Vagina (tissue), 2 donors: ENCODE results near the gene NTM. TPM values are rescaled to one million over a fixed set of nuclear protein-coding genes. Genes with fewer than 3 reads are reported as not detected.

Experiments
- DNase-seq, 2 donors: peaks; one replicate each; pipeline ENCODE4 v3.0.0-alpha.2; 2017; ENCODE audit errors: extremely low spot score in 2 of 2
- H3K27ac ChIP-seq: fragments of 200-600 bp; sonication (generic); one replicate; pipeline ENCODE4 v1.5.1; 2019
- H3K27me3 ChIP-seq: fragments of 200-600 bp; sonication (generic); one replicate; pipeline ENCODE4 v1.5.1; 2019
- H3K36me3 ChIP-seq, 2 donors: fragments of 200-600 bp; sonication (generic); one replicate each; pipeline ENCODE4 v1.5.1; 2017 to 2019
- H3K4me1 ChIP-seq: fragments of 200-600 bp; sonication (generic); one replicate; pipeline ENCODE4 v1.5.1; 2019
- H3K4me3 ChIP-seq, 2 donors: fragments of 200-600 bp; sonication (generic); 1 replicate in 1 of 2; 2 replicates in 1 of 2; pipeline ENCODE4 v1.5.1; 2016 to 2019
- H3K9me3 ChIP-seq: fragments of 200-600 bp; sonication (generic); one replicate; pipeline ENCODE4 v1.5.1; 2019
- POLR2A ChIP-seq, 2 donors: fragments of 450-650 bp; IDR thresholded peaks; one replicate each; pipeline ENCODE4 v1.6.1; 2017; ENCODE audit warnings: antibody characterized with exemption in 2 of 2, mild to moderate bottlenecking in 2 of 2, moderate library complexity in 2 of 2
- POLR2AphosphoS5 ChIP-seq, 2 donors: sonication (generic); formaldehyde crosslinking; IDR thresholded peaks; one replicate each; pipeline ENCODE4 v1.9.0; 2017; ENCODE audit warnings: antibody characterized with exemption in 2 of 2, mild to moderate bottlenecking in 2 of 2, low read depth in 1 of 2; ENCODE audit not compliant: insufficient read depth in 1 of 2
- intact Hi-C: fragments of 100-400 bp; cut with DNase I; formaldehyde crosslinking; loops from one replicate; pipeline ENCODE4 v1.15.1; 2023
- total RNA-seq: library from RNA; depleted of rRNA; stranded (reverse); fragments of >200 nt; gene quantifications from one replicate; pipeline ENCODE4 v1.2.3, GENCODE V29; 2016
- TF ChIP-seq, protein P1 (sequence below), 3 experiments: fragments of 450-650 bp in 2 of 3; fragments of 200-600 bp in 1 of 3; sonication (generic) in 1 of 3; IDR thresholded peaks; one replicate each; pipeline ENCODE4 v1.5.1; 2017 to 2019; ENCODE audit warnings: antibody characterized with exemption in 3 of 3, mild to moderate bottlenecking in 2 of 3, moderate library complexity in 2 of 3

NTM gene
- total RNA-seq, 1 donor from 2014 or later, result 4.2 TPM

DNA sequence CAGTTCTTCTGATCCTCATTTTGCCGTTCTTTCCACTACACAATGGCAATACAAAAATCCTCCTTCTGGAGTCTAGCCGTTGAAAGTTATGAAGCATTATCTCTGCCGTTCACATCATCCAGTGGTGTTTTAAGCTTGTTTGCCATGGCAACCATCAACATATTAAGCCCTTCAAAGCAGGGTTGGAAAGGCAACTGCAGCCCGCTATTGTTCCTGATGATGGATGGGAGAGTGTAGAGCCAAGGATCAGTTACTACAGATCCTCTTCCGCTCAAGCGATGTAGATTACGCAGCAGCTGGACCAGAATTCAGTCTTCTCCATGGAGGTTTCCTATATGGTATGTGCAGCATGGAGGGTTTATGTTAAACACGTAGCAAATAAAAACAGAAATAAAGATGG, 352.7 kb downstream of the NTM start:
- intact Hi-C loops, result no loop called here
- Histone ChIP-seq H3K36me3 (no peaks in the 10 kb centered on the region), H3K27ac (no peak overlapping the region), H3K4me1 (no peaks in the 10 kb centered on the region), H3K27me3 (no peaks in the 10 kb centered on the region), H3K9me3 (no peaks in the 10 kb centered on the region), H3K4me3 (no peak overlapping the region)
- no peak for DNase-seq
- TF ChIP-seq, protein P1, sequence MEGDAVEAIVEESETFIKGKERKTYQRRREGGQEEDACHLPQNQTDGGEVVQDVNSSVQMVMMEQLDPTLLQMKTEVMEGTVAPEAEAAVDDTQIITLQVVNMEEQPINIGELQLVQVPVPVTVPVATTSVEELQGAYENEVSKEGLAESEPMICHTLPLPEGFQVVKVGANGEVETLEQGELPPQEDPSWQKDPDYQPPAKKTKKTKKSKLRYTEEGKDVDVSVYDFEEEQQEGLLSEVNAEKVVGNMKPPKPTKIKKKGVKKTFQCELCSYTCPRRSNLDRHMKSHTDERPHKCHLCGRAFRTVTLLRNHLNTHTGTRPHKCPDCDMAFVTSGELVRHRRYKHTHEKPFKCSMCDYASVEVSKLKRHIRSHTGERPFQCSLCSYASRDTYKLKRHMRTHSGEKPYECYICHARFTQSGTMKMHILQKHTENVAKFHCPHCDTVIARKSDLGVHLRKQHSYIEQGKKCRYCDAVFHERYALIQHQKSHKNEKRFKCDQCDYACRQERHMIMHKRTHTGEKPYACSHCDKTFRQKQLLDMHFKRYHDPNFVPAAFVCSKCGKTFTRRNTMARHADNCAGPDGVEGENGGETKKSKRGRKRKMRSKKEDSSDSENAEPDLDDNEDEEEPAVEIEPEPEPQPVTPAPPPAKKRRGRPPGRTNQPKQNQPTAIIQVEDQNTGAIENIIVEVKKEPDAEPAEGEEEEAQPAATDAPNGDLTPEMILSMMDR (IDR thresholded peaks at IDR 0.05), result no peak
- TF ChIP-seq POLR2AphosphoS5 (IDR thresholded peaks at IDR 0.05; ENCODE audit: insufficient read depth in 1 of 2, low read depth in 1 of 2), result no peak
- no peak for TF ChIP-seq POLR2A (IDR thresholded peaks at IDR 0.05)

DNA sequence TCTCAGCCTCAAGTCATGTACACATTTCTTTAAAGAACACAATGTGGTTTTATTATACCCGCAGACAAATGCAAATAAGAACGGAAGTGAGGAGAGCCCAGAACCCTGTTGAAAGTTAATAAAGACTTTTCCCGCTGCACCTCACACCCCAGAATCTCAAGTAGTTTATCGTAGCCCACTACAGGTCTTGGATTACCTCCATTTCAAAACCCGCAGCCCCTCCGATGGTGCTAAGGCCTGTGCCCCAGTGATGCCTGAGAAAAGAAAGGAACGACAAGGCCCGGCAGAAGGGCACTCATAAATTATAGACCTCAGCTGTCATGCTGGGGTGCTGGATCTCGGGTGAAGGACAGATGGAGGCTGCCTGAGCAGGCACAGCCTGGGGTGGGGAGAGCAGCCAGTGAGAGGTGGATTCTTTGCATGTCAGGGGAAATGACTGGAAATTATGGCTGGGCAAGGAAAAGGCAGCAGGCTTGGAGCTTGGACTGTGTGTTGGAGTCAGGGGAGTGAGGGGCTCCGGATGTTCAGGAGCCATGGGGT, 354.1 kb downstream of the NTM start:
- TF ChIP-seq POLR2AphosphoS5 (IDR thresholded peaks at IDR 0.05; ENCODE audit: insufficient read depth in 1 of 2, low read depth in 1 of 2) (no peak), POLR2A (IDR thresholded peaks at IDR 0.05) (no peak)
- TF ChIP-seq, protein P1 (IDR thresholded peaks at IDR 0.05), result no peak
- Histone ChIP-seq H3K27me3 (no peaks in the 10 kb centered on the region), H3K9me3 (no peaks in the 10 kb centered on the region), H3K27ac (no peak overlapping the region), H3K36me3 (no peaks in the 10 kb centered on the region), H3K4me1 (no peaks in the 10 kb centered on the region), H3K4me3 (no peak overlapping the region)
- intact Hi-C loops, result no loop called here
- DNase-seq, result no peak

DNA sequence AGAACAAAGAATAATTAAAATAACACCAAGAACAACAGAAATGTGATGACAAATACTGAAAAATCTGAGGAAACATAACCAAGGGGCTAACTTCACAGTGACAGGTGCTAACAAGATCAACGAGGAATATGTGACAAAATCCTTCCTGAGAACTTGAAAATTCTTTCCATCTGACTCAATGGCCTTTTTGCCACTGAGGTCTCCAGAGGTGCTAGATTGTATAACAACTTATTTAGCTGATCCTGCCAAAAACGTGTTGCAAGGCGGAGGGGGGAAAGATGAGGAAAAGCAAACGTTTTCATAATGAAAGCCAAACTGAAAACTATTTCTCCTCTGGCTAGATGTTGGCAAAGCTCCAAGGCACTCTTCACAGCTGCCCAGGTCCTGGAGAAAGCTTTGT, 364.5 kb downstream of the NTM start:
- no peak for DNase-seq
- Histone ChIP-seq H3K27ac (no peak overlapping the region), H3K4me1 (no peaks in the 10 kb centered on the region), H3K4me3 (no peak overlapping the region), H3K36me3 (no peaks in the 10 kb centered on the region), H3K27me3 (no peaks in the 10 kb centered on the region), H3K9me3 (no peaks in the 10 kb centered on the region)
- intact Hi-C loops, result no loop called here
- no peak for TF ChIP-seq POLR2AphosphoS5 (IDR thresholded peaks at IDR 0.05; ENCODE audit: insufficient read depth in 1 of 2, low read depth in 1 of 2)
- no peak for TF ChIP-seq POLR2A (IDR thresholded peaks at IDR 0.05)
- TF ChIP-seq, protein P1 (IDR thresholded peaks at IDR 0.05), result no peak

DNA sequence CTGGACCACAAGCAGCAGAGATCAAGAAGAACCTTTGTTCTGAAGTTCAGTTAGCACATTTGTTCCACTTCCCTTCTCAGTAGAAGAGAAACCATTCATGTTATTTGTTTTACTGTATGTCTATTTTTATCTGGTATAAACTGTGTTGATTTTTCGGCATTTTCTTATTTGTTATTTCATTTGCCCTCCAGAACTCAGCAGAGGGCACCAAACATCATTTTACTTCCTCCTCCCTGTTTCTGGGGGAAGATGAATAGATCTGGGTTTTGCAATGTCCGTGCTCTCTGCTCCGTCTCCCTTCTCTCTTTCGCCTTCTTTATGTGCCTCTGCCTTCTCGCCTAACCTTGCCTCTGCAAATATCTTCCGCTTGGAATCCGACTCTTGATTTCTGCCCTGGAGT, 366.9 kb downstream of the NTM start:
- Histone ChIP-seq H3K27ac (no peak overlapping the region), H3K36me3 (no peaks in the 10 kb centered on the region), H3K4me1 (no peaks in the 10 kb centered on the region), H3K4me3 (no peak overlapping the region), H3K9me3 (no peaks in the 10 kb centered on the region), H3K27me3 (no peaks in the 10 kb centered on the region)
- TF ChIP-seq POLR2A (IDR thresholded peaks at IDR 0.05) (no peak), POLR2AphosphoS5 (IDR thresholded peaks at IDR 0.05; ENCODE audit: insufficient read depth in 1 of 2, low read depth in 1 of 2) (no peak)
- TF ChIP-seq, protein P1 (IDR thresholded peaks at IDR 0.05), result no peak
- DNase-seq, result no peak
- intact Hi-C loops, result no loop called here

DNA sequence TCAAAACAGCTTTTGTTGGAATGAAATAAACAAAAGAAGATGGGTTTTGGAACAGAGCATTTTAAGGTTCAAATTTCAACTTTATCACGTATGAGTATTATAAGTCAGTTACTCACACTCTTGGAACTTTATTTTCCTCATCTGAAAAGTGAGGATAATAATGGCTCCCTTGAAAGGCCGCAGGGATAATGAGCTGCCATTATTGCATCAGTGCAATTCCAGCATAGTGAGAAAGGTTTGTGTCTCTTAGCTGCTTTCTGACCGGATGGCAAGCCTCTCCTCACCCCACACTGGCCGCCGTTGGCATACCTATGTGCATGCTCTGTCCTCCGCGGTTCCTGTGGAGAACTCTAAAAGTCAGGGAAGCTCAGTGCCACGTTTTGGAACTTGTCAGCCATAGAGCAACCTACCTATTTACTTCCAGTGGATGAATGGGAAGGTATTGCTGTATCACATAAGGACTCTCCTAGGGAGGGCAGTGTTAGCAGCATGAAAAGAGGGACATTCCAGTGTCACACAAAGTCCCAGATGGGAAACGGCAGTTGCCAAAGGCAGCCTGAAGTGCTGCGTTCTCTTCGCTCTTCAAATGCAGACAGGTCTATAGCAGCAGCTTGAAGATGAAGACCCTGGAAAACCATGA, 368.9 kb downstream of the NTM start:
- TF ChIP-seq POLR2AphosphoS5 (IDR thresholded peaks at IDR 0.05; ENCODE audit: insufficient read depth in 1 of 2, low read depth in 1 of 2), result no peak
- no peak for DNase-seq
- Histone ChIP-seq H3K27me3 (no peaks in the 10 kb centered on the region), H3K4me3 (no peak overlapping the region), H3K9me3 (no peaks in the 10 kb centered on the region), H3K36me3 (no peaks in the 10 kb centered on the region), H3K4me1 (no peaks in the 10 kb centered on the region), H3K27ac (no peak overlapping the region)
- intact Hi-C loops, result no loop called here
